ENCODE data around the gene PPTC7.

The PPTC7 gene

DNA sequence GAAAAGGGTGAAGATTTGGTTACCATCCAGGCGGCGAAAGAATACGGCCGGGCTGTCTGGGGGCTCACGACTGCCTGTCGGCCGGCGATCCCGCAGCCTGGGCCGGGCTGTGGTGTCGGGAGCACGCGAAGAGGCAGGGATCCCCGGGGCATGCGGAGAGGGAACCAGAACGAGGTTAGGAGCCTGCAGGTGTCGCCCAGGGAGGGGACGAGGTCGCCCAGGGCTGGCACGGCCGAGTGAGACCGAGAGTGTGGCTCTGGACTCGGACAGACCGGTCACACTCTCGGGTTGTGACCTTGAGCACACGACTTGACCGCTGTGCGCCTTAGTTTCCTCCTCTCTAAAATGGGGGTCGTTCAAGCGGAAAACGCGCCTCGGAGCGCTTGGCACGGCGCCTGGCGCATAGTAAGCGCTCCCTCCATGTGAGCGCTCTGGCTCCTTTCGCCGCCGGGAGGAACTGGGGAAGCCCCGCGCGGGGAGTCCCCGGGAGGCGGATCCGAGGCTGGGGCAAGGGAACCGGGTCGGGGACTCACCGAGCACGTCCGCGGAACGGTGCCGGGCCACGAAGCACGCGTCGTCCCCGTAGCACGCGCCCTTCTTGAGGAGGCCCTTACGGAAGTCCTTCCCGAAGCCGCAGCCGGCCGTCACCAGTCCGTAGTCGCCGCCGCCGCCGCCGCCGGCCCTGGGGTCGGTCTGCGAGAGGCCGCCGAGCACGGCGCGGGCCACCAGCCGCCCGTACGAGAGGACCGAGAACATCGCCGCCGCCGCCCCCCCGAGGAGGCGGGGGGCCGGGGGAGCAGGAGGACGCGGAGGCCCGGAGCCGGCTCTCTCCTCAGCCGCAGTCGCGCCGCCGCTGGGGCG is 612 bp downstream of the PPTC7 start:
- peak overlapping the region; percentile 72 for H3K27ac ChIP-seq

DNA sequence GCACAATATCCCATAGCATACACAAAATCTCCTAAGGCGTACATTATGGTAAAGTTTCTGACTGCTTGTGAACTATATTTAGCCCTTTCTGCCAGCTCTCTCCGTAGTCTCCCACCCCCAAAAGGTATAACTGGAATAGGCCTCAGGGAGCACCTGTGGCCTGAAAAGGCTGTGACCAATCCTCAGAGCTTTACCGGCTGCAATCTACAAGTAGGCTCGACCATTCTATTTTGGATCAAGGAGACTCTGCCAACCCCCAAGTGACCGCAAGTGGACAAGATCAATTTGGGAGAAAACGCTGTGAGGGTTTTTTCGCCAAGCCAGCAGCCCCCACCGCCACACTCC is 1.2 kb downstream of the PPTC7 start:
- TF ChIP-seq, protein P1, sequence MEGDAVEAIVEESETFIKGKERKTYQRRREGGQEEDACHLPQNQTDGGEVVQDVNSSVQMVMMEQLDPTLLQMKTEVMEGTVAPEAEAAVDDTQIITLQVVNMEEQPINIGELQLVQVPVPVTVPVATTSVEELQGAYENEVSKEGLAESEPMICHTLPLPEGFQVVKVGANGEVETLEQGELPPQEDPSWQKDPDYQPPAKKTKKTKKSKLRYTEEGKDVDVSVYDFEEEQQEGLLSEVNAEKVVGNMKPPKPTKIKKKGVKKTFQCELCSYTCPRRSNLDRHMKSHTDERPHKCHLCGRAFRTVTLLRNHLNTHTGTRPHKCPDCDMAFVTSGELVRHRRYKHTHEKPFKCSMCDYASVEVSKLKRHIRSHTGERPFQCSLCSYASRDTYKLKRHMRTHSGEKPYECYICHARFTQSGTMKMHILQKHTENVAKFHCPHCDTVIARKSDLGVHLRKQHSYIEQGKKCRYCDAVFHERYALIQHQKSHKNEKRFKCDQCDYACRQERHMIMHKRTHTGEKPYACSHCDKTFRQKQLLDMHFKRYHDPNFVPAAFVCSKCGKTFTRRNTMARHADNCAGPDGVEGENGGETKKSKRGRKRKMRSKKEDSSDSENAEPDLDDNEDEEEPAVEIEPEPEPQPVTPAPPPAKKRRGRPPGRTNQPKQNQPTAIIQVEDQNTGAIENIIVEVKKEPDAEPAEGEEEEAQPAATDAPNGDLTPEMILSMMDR (IDR thresholded peaks at IDR 0.05) = no peak
- no peak for TF ChIP-seq ZFX (IDR thresholded peaks at IDR 0.05; ENCODE audit: borderline replicate concordance)

More for the DNA sequence above, 612 bp downstream of the PPTC7 start:
- TF ChIP-seq, protein P1 (IDR thresholded peaks at IDR 0.05) = peak; percentile 0; the same call in 1 of the 2 replicates
- no peak for TF ChIP-seq ZFX (IDR thresholded peaks at IDR 0.05; ENCODE audit: borderline replicate concordance)

DNA sequence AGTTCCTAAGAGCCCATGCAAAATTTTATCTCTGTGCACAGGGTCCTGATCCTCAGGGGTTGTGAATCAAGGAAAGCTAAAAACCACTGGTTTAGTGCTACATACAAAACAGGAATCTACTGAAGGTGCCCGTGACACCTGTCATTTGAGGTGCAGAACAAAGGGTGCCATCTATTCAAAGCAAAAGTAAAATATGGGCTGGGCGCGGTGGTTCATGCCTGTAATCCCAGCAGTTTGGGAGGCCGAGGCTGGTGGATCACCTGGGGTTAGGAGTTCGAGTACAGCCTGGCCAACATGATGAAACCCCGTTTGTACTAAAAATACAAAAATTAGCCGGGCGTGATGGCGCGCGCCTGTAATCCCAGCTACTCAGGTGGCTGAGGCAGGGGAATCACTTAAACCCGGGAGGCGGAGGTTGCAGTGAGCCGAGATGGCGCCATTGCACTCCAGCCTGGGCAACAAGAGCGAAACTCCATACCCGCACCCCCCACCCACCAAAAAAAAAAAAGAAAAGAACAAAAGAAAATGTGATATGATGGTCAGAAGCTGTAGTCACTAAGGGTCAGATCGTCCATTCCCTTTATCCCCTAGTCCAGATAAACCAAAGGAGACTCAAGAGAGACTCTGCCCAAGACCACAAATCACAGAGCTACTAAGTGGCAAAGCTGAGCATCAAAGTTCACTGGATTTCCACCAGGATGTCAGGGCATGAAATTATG is 3.4 kb downstream of the PPTC7 start:
- no peak overlapping the region for H3K27ac ChIP-seq
- TF ChIP-seq, protein P1 (IDR thresholded peaks at IDR 0.05) = no peak
- TF ChIP-seq ZFX (IDR thresholded peaks at IDR 0.05; ENCODE audit: borderline replicate concordance) = no peak

More for the DNA sequence above, 1.2 kb downstream of the PPTC7 start:
- peak overlapping the region; percentile 72 for H3K27ac ChIP-seq

DNA sequence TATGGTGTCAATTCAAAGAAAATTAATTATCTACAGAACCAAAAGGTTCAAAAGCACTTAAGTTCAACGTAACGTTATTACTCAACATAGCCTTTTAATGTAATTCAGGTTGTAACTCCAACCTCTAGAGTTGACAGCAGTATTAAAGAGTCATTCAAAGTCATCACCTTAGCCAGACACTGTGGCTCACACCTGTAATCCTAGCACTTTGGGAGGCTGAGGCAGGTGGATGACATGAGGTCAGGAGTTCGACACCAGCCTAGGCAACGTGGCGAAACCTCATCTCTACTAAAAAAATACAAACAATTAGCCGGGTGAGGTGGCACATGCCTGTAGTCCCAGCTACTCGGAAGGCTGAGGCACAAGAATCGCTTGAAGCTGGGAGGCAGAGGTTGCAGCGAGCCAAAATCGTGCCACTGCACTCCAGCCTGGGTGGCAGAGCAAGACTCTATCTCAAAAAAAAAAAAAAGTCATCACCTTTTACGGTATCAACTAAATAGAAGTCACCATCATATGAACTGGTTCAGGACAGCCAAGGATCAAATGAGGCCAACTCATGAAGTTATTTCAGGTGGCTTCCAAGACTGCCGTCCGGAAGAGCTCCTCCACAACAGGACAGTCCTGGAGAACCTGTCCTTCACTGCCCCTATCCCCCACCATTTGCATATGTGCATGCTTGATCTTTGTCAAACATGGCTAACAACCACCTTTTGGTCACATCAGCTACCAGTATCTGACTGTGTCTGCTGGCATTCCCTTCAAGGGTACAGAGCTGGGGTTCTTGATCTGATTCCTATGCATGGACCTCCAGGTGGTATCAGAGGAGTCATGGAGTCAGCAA is 4.2 kb downstream of the PPTC7 start:
- TF ChIP-seq, protein P1 (IDR thresholded peaks at IDR 0.05) = no peak
- TF ChIP-seq ZFX (IDR thresholded peaks at IDR 0.05; ENCODE audit: borderline replicate concordance) = no peak
- H3K27ac ChIP-seq = no peak overlapping the region

DNA sequence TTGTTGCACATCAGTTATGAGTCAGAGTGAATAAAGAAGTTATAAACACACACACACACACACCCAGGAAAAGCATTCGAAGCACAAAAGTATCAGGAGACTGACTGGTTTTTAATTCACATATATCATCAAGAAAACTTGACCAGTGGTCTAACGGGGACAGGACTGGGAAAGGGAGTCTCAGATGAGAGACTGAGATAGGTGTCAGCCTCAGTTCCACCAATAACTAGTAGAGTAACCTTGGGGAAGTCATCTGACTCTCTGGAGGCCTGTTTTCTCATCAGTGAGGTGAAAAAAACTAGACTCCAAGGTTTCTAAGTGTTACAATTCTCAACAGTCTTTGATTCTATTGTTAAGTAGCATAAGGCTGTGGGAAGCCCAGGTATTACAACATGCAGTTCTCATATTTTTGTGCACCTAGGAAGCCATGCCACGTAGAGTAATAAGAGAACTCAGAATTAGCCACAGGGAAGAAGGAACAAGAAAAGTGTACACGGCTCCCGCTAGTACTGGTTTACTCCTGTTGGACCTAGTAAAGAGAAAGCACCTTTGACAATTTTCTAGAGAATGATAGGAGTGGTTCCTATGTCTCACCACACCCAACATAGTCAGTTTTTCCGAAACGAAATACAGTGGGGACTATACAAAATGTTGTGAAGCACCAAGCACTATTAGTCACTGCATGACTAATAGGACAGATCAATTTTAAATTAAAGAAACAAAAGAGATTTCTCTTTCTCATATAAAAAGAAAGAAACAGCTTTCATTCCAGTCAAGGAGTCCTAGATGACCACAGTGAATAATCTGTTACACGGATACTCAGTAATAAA is 5.0 kb downstream of the PPTC7 start:
- H3K27ac ChIP-seq = peak overlapping the region; percentile 7; the same call in 1 of the 2 replicates
- TF ChIP-seq ZFX (IDR thresholded peaks at IDR 0.05; ENCODE audit: borderline replicate concordance) = no peak
- TF ChIP-seq, protein P1 (IDR thresholded peaks at IDR 0.05) = no peak

DNA sequence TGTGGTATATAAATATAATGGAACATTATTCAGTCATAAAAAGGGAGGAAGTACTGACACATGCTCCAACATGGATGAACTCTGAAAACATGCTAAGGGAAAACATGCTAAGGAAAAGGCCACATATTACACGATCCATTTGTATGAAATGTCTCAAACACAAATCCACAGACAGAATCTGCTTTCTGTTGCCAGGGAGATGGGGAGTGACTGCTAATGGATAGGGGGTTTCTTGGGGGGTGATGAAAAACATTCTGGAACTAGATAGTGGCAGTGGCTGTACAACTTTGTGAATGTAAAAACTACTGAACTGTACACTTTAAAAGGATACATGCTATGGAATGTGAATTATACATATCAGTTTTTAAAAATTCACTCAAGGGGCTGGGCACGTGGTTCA is 6.6 kb downstream of the PPTC7 start:
- no peak overlapping the region for H3K27ac ChIP-seq
- TF ChIP-seq, protein P1 (IDR thresholded peaks at IDR 0.05) = no peak
- no peak for TF ChIP-seq ZFX (IDR thresholded peaks at IDR 0.05; ENCODE audit: borderline replicate concordance)
